OCI-LY3 (cell line): Measurements from ENCODE around the gene UPB1.

ENCODE experiments used
- H2AFZ ChIP-seq: fragments of 200-600, 300-600 bp; shearing (Covaris generic); 2 replicates; pipeline ENCODE4 v1.6.0; 2014; ENCODE audit warnings: antibody characterized with exemption, low read depth, low read length
- H3K27ac ChIP-seq: fragments of 200-600, 300-600 bp; sonication (generic); 2 replicates; pipeline ENCODE4 v1.5.1; 2014; ENCODE audit warnings: mild to moderate bottlenecking, low read length, moderate library complexity, mixed read lengths
- H3K27me3 ChIP-seq: fragments of 200-600, 300-600 bp; sonication (generic); 2 replicates; pipeline ENCODE4 v1.6.1; 2014; ENCODE audit warnings: low read depth, low read length, mixed read lengths
- H3K36me3 ChIP-seq: fragments of 200-600, 300-600 bp; sonication (generic); replicated peaks from 2 replicates; pipeline ENCODE3; 2014; ENCODE audit warnings: low read depth, low read length, mixed read lengths
- H3K4me1 ChIP-seq: fragments of 300-600, 200-600 bp; sonication (generic); 2 replicates; pipeline ENCODE4 v1.6.1; 2014; ENCODE audit warnings: low read length, mixed read lengths
- H3K4me2 ChIP-seq: fragments of 200-600, 300-600 bp; sonication (generic); 2 replicates; pipeline ENCODE4 v1.6.1; 2014; ENCODE audit warnings: low read length, mixed read lengths
- H3K4me3 ChIP-seq: fragments of 300-600, 200-600 bp; sonication (generic); 2 replicates; pipeline ENCODE4 v1.5.1; 2014; ENCODE audit warnings: antibody characterized with exemption, mild to moderate bottlenecking, low read length, moderate library complexity
- H3K79me2 ChIP-seq: fragments of 300-600, 200-600 bp; shearing (Covaris generic); 2 replicates; pipeline ENCODE4 v1.6.1; 2014; ENCODE audit warnings: mild to moderate bottlenecking, low read length, mixed read lengths
- H3K9ac ChIP-seq: fragments of 300-600, 200-600 bp; shearing (Covaris generic); 2 replicates; pipeline ENCODE4 v1.6.0; 2014; ENCODE audit warnings: mild to moderate bottlenecking, low read length, moderate library complexity
- H3K9me3 ChIP-seq: fragments of 200-600, 300-600 bp; shearing (Covaris generic); 2 replicates; pipeline ENCODE4 v1.6.1; 2014; ENCODE audit warnings: low read length, mixed read lengths; ENCODE audit not compliant: insufficient read depth
- H4K20me1 ChIP-seq: fragments of 200-600, 300-600 bp; sonication (generic); 2 replicates; pipeline ENCODE4 v1.6.1; 2016; ENCODE audit warnings: low read length, mixed read lengths; ENCODE audit not compliant: insufficient read depth
- CTCF ChIP-seq: fragments of 200-600, 300-600 bp; sonication (generic); IDR thresholded peaks from 2 replicates; pipeline ENCODE4 v1.5.1; 2014; ENCODE audit warnings: antibody characterized with exemption, low read length, low read depth
- EZH2phosphoT487 ChIP-seq: fragments of 200-600 bp; shearing (Covaris generic); IDR thresholded peaks from 2 replicates; pipeline ENCODE4 v1.6.1; 2018; ENCODE audit warnings: antibody characterized with exemption, mixed run types, low read depth

UPB1 gene

GRCh38 chr22:24503843-24504338 is 8.8 kb downstream of the UPB1 start:
- H4K20me1 ChIP-seq: no peaks in the 10 kb centered on the region
- H3K27me3 ChIP-seq: 0 out of 2 replicates have a peak, but pooled peaks cover 8% of the 10 kb centered on the region
- H3K27ac ChIP-seq: no peak overlapping the region
- no peak overlapping the region for H3K4me3 ChIP-seq
- TF ChIP-seq EZH2phosphoT487: no peak
- no peak for TF ChIP-seq CTCF
- H3K36me3 ChIP-seq: no peaks in the 10 kb centered on the region
- H3K4me2 ChIP-seq: peak overlapping the region; percentile 31; the same call in 1 of the 2 replicates
- no peaks in the 10 kb centered on the region for H3K79me2 ChIP-seq
- H3K9me3 ChIP-seq: no peaks in the 10 kb centered on the region
- no peak overlapping the region for H2AFZ ChIP-seq
- peaks cover 26% of the 10 kb centered on the region for H3K4me1 ChIP-seq
- no peak overlapping the region for H3K9ac ChIP-seq

DNA sequence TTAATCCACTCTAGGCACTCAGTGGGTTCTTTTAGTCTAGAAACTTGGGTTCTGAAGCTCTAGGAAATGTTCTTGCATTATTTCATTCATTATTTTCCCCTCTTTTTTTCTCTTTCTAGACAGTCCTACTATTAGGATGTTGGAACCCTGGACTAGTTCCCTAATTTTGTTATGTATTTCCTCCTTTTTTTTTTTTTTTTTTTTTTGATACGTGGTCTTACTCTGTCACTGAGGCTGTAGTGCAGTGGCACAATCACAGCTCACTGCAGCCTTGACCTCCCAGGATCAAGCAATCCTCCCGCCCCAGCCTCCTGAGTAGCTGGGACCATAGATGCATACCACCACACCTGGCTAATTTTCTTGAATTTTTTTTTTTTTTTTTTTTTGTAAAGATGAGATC is 9.4 kb downstream of the UPB1 start:
- TF ChIP-seq EZH2phosphoT487 (no peak), CTCF (no peak)
- Histone ChIP-seq H3K27ac (no peak overlapping the region), H3K9ac (no peak overlapping the region), H3K27me3 (0 out of 2 replicates have a peak, but pooled peaks cover 8% of the 10 kb centered on the region), H3K79me2 (no peaks in the 10 kb centered on the region), H3K36me3 (no peaks in the 10 kb centered on the region), H2AFZ (no peak overlapping the region), H3K4me3 (no peak overlapping the region), H3K9me3 (no peaks in the 10 kb centered on the region), H3K4me2 (no peak overlapping the region), H3K4me1 (peaks cover 26% of the 10 kb centered on the region), H4K20me1 (no peaks in the 10 kb centered on the region)

- H3K4me2 ChIP-seq: no peak overlapping the region
- no peaks in the 10 kb centered on the region for H3K79me2 ChIP-seq
- H3K36me3 ChIP-seq: no peaks in the 10 kb centered on the region
- H4K20me1 ChIP-seq: no peaks in the 10 kb centered on the region
- H3K9me3 ChIP-seq: no peaks in the 10 kb centered on the region
- H2AFZ ChIP-seq: no peak overlapping the region
- H3K9ac ChIP-seq: no peak overlapping the region
- no peak overlapping the region for H3K27ac ChIP-seq
- TF ChIP-seq CTCF (no peak), EZH2phosphoT487 (no peak)
- H3K27me3 ChIP-seq: 0 out of 2 replicates have a peak, but pooled peaks cover 8% of the 10 kb centered on the region
- peaks cover 26% of the 10 kb centered on the region for H3K4me1 ChIP-seq
- no peak overlapping the region for H3K4me3 ChIP-seq
These were observed 10.0 kb downstream of the UPB1 start for GRCh38 chr22:24504956-24505736.

DNA sequence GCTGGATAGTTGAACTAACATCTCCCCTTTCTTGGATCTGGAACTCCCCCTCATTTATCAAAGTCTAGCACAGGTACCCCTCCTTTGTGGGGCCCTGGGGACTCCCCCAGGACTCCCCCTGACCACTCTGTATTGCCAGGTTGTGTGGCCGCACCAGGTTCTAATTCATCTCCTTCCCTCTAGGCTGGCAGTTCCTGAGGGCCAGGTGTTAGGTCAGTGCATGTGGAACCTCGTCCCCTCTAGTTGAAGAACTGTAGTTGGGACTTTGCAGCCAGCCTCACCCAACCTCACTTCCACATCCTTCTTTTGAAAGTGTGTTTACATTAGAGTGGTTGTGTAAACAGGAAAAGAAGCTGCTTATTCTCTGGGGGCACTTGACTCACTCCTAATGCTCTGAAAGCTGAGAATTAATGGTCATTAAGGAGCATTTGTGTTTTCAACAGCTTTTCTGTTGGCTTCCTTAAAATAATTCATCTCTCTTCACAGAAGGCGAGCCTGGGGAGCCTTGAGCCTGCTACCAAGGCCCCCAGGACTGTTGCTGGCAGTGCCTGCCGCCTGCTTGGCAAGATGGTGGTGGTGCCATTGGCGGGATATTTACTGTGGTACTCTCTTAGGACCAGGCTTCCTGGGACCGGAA is 11.8 kb downstream of the UPB1 start:
- Histone ChIP-seq H3K4me3 (no peak overlapping the region), H3K9ac (no peak overlapping the region), H3K27me3 (peaks cover 12% of the 10 kb centered on the region; the same call in 1 of the 2 replicates), H3K27ac (no peak overlapping the region), H3K9me3 (no peaks in the 10 kb centered on the region), H3K4me1 (peaks cover 37% of the 10 kb centered on the region), H3K4me2 (0 out of 2 replicates have a peak overlapping the region, but pooled peaks have one; percentile 3), H4K20me1 (no peaks in the 10 kb centered on the region), H3K79me2 (no peaks in the 10 kb centered on the region), H3K36me3 (no peaks in the 10 kb centered on the region), H2AFZ (no peak overlapping the region)
- no peak for TF ChIP-seq EZH2phosphoT487
- no peak for TF ChIP-seq CTCF
